Kidney (tissue), 14 donors: ENCODE results near the gene FAM217A. TPM values are rescaled to one million over a fixed set of nuclear protein-coding genes. Genes with fewer than 3 reads are reported as not detected.

ENCODE experiments used
- DNase-seq, 5 donors: peaks; one replicate each; pipeline ENCODE4 v3.0.0-alpha.2; 2013 to 2020
- FAIRE-seq: peaks from 2 replicates; lab custom pipeline; 2012; peaks lifted over from hg19 to GRCh38; lab: Jason Lieb, UNC
- H3K27ac ChIP-seq, 2 donors: one replicate each; pipeline ENCODE4 v1.7.0; 2013; ENCODE audit warnings: low read depth in 2 of 2, low read length in 2 of 2, inconsistent platforms in 1 of 2
- H3K27me3 ChIP-seq: one replicate; pipeline ENCODE4 v1.7.1; 2013; ENCODE audit warnings: low read length, inconsistent platforms; ENCODE audit not compliant: control insufficient read depth, insufficient read depth
- H3K36me3 ChIP-seq, 3 donors: one replicate each; pipeline versions ENCODE4 v1.7.0 to v1.7.1; 2013; ENCODE audit warnings: low read length in 3 of 3, control low read depth in 1 of 3, inconsistent platforms in 1 of 3; ENCODE audit not compliant: insufficient read depth in 3 of 3, control insufficient read depth in 2 of 3
- H3K4me1 ChIP-seq, 3 donors: one replicate each; pipeline versions ENCODE4 v1.7.0 to v1.7.1; 2013; ENCODE audit warnings: low read length in 3 of 3, inconsistent platforms in 1 of 3, low read depth in 1 of 3; ENCODE audit not compliant: control insufficient read depth in 2 of 3, insufficient read depth in 2 of 3
- H3K4me3 ChIP-seq, 3 donors: one replicate each; pipeline versions ENCODE4 v1.7.0 to v1.8.1; 2013; ENCODE audit warnings: low read length in 3 of 3, control low read depth in 1 of 3, inconsistent platforms in 1 of 3
- H3K9ac ChIP-seq, 3 donors: one replicate each; pipeline versions ENCODE4 v1.7.0 to v1.7.1; 2013; ENCODE audit warnings: low read length in 3 of 3, control low read depth in 1 of 3, inconsistent platforms in 1 of 3
- H3K9me3 ChIP-seq, 3 donors: one replicate each; pipeline versions ENCODE4 v1.7.0 to v1.7.1; 2013; ENCODE audit warnings: low read length in 3 of 3, control low read depth in 1 of 3, inconsistent platforms in 1 of 3; ENCODE audit not compliant: control insufficient read depth in 2 of 3, insufficient read depth in 1 of 3
- CTCF ChIP-seq: IDR thresholded peaks from 3 replicates; pipeline ENCODE4 v1.5.1; 2012; ENCODE audit warnings: mild to moderate bottlenecking, moderate library complexity, borderline replicate concordance; ENCODE audit not compliant: insufficient read depth; ENCODE audit errors: extremely low read depth
- intact Hi-C: fragments of 100-400 bp; cut with DNase I; formaldehyde crosslinking; loops from one replicate; pipeline ENCODE4 v1.11.1; 2022
- polyA plus RNA-seq: library from polyadenylated mRNA; stranded (reverse); fragments of 350-450 nt; fragmentation: Illumina TruSeq; extraction: RNeasy Lipid Tissue Mini Kit (QIAGEN cat#74804); gene quantifications from one replicate; pipeline ENCODE4 v1.2.3, GENCODE V29; 2014; ENCODE audit warnings: low read depth, low replicate concordance; ENCODE audit not compliant: insufficient read depth
- total RNA-seq: library from RNA; stranded (reverse); fragmentation: NEBNext Ultra II Directional; extraction: Animal tissue kit (Norgen Biotek cat#: 25700); gene quantifications from one replicate; pipeline ENCODE4 v1.2.1, GENCODE V29; 2021
- donor health status: control.
- donor health status: control.
- donor health status: control.
- donor health status: control.
- donor health status: control.
- donor health status: DM: yes; HTN: yes; CAD: no.
- donor health status: Normal renal cell carcinoma (clear cell type).

The FAM217A gene
- total and polyA plus RNA-seq, 2 donors from 2014 or later: 0.56 TPM; not detected in 1

- H3K27me3 ChIP-seq: no peaks in the 10 kb centered on the region
- no peaks in the 10 kb centered on the region for H3K36me3 ChIP-seq
- no peak for TF ChIP-seq CTCF
- no peak overlapping the region for H3K9ac ChIP-seq
- no peak for FAIRE-seq
- intact Hi-C loops: no loop called here
- H3K9me3 ChIP-seq: no peaks in the 10 kb centered on the region
- H3K4me1 ChIP-seq: peaks cover 0 to 7% (median 0%) of the 10 kb centered on the region in 3 donors
- H3K27ac ChIP-seq: no peak overlapping the region
- no peak for DNase-seq
- H3K4me3 ChIP-seq: no peak overlapping the region
Observed at GRCh38 chr6:4102687-4103244, 23.8 kb upstream of the FAM217A start.

GRCh38 chr6:4101298-4101697, 22.4 kb upstream of the FAM217A start:
- FAIRE-seq: no peak
- no peak for TF ChIP-seq CTCF
- no peak for DNase-seq
- no peak overlapping the region for H3K27ac ChIP-seq
- peaks cover 0 to 4% (median 0%) of the 10 kb centered on the region in 3 donors for H3K4me1 ChIP-seq
- no peak overlapping the region for H3K9ac ChIP-seq
- H3K9me3 ChIP-seq: no peaks in the 10 kb centered on the region
- no peak overlapping the region for H3K4me3 ChIP-seq
- H3K36me3 ChIP-seq: no peaks in the 10 kb centered on the region
- no peaks in the 10 kb centered on the region for H3K27me3 ChIP-seq
- intact Hi-C loops: no loop called here

- FAIRE-seq: no peak
- Histone ChIP-seq H3K9ac (no peak overlapping the region), H3K27me3 (no peaks in the 10 kb centered on the region), H3K36me3 (no peaks in the 10 kb centered on the region), H3K27ac (no peak overlapping the region), H3K4me1 (no peaks in the 10 kb centered on the region), H3K4me3 (no peak overlapping the region), H3K9me3 (no peaks in the 10 kb centered on the region)
- intact Hi-C loops: no loop called here
- no peak for TF ChIP-seq CTCF
- DNase-seq: no peak
Observed at GRCh38 chr6:4100655-4101054, 21.7 kb upstream of the FAM217A start.

- Histone ChIP-seq H3K4me1 (no peaks in the 10 kb centered on the region), H3K36me3 (no peaks in the 10 kb centered on the region), H3K4me3 (no peak overlapping the region), H3K9ac (no peak overlapping the region), H3K9me3 (no peaks in the 10 kb centered on the region), H3K27me3 (no peaks in the 10 kb centered on the region), H3K27ac (no peak overlapping the region)
- DNase-seq: no peak
- intact Hi-C loops: no loop called here
- no peak for TF ChIP-seq CTCF
- no peak for FAIRE-seq
Observed at GRCh38 chr6:4093288-4093687, 14.4 kb upstream of the FAM217A start.
